ENCODE data around the gene DMD.

DNA sequence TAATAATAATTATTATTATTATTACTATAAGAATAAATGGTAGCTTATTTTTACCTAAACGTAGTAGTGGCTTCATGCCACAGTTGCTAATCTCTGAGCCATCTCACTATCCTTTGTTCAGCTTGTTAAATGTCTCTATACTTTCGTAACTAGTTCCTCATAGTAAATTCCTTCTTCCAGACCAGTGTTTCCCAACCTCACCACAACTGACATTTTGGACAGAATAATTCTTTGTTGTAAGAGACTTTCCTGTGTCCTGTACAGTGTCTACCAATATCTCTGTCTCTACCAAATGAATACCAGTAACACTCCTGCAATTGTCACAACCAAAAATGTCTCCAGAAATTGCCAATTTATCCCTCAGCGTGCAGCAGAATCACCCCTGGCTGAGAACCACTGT, 1040.9 kb downstream of the DMD start:
- TF ChIP-seq, protein P1, sequence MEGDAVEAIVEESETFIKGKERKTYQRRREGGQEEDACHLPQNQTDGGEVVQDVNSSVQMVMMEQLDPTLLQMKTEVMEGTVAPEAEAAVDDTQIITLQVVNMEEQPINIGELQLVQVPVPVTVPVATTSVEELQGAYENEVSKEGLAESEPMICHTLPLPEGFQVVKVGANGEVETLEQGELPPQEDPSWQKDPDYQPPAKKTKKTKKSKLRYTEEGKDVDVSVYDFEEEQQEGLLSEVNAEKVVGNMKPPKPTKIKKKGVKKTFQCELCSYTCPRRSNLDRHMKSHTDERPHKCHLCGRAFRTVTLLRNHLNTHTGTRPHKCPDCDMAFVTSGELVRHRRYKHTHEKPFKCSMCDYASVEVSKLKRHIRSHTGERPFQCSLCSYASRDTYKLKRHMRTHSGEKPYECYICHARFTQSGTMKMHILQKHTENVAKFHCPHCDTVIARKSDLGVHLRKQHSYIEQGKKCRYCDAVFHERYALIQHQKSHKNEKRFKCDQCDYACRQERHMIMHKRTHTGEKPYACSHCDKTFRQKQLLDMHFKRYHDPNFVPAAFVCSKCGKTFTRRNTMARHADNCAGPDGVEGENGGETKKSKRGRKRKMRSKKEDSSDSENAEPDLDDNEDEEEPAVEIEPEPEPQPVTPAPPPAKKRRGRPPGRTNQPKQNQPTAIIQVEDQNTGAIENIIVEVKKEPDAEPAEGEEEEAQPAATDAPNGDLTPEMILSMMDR (IDR thresholded peaks at IDR 0.05), result no peak
- TF ChIP-seq EZH2 (IDR thresholded peaks at IDR 0.05; ENCODE audit: borderline replicate concordance, insufficient read depth, low read depth, low read length, poor library complexity, severe bottlenecking), result no peak
